ENCODE results near the gene SENP2.

SENP2 gene

DNA sequence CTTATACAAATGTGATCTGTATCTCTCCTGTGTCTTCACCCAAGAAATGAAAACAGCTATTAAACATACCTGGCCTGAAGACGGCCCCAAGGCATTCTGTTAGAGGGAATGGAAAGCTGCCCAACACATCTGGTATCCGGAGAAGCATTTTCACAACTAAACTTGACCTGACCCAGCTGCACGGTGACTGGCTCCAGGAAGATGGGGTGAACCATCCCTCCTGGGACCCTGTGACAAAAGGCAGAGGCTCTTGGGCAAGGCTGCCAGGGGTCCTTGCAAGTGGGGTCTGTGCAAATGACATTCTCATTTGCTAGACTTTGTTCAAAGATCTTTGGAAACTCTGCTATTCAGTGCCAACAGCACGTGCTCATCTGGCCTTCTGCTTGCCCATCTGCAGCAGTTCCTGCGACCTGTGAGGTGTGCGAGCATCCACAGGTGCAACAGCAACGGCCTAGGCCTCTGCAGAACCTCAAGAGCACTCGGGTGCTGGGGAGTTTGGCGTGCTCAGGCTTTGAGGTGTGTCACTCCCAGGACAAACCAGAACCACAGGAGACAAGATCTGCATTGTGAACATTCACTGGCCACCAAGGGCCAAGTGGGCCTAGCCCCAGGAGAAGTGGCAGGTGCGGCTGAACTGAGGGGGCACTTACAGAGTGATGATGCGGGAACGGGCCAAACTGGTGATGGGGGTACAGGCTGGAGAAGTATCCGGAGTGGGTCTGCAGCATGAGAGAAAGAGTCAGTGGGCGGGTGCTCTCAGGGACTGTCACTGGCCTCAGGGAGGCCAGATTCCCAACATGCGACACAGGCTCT, 71.8 kb downstream of the SENP2 start:
- Histone ChIP-seq H3K9me2 (replicated peaks; ENCODE audit: insufficient read depth, low read length) (no peaks in the 10 kb centered on the region), H3K27me3 (replicated peaks; ENCODE audit: insufficient read depth, low read length) (no peaks in the 10 kb centered on the region), H3K9me3 (replicated peaks; ENCODE audit: insufficient read depth, low read length) (no peaks in the 10 kb centered on the region), H3K27ac (ENCODE audit: low read length) (no peak overlapping the region), H3K36me3 (replicated peaks; ENCODE audit: insufficient read depth, low read length) (no peaks in the 10 kb centered on the region), H3K4me3 (ENCODE audit: low read length) (no peak overlapping the region), H2AFZ (ENCODE audit: low read length) (no peak overlapping the region), H3K9ac (ENCODE audit: low read length) (no peak overlapping the region), H3F3A (ENCODE audit: insufficient read depth, low read length) (no peaks in the 10 kb centered on the region), H3K4me2 (ENCODE audit: low read depth, low read length) (no peak overlapping the region), H3K4me1 (ENCODE audit: low read length) (peaks cover 4% of the 10 kb centered on the region; the same call in 1 of the 2 replicates), H4K20me1 (ENCODE audit: insufficient read depth, low read length) (no peaks in the 10 kb centered on the region), H3K79me2 (ENCODE audit: low read length) (no peaks in the 10 kb centered on the region)
- TF ChIP-seq, protein P1, sequence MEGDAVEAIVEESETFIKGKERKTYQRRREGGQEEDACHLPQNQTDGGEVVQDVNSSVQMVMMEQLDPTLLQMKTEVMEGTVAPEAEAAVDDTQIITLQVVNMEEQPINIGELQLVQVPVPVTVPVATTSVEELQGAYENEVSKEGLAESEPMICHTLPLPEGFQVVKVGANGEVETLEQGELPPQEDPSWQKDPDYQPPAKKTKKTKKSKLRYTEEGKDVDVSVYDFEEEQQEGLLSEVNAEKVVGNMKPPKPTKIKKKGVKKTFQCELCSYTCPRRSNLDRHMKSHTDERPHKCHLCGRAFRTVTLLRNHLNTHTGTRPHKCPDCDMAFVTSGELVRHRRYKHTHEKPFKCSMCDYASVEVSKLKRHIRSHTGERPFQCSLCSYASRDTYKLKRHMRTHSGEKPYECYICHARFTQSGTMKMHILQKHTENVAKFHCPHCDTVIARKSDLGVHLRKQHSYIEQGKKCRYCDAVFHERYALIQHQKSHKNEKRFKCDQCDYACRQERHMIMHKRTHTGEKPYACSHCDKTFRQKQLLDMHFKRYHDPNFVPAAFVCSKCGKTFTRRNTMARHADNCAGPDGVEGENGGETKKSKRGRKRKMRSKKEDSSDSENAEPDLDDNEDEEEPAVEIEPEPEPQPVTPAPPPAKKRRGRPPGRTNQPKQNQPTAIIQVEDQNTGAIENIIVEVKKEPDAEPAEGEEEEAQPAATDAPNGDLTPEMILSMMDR (IDR thresholded peaks at IDR 0.05; ENCODE audit: low read length) = no peak
- TF ChIP-seq EZH2 (optimal IDR thresholded peaks at IDR 0.05; ENCODE audit: low read depth, low read length) = no peak
- no peak for TF ChIP-seq EZH2phosphoT487 (IDR thresholded peaks at IDR 0.05; ENCODE audit: low read length)
- DNase-seq = no peak

DNA sequence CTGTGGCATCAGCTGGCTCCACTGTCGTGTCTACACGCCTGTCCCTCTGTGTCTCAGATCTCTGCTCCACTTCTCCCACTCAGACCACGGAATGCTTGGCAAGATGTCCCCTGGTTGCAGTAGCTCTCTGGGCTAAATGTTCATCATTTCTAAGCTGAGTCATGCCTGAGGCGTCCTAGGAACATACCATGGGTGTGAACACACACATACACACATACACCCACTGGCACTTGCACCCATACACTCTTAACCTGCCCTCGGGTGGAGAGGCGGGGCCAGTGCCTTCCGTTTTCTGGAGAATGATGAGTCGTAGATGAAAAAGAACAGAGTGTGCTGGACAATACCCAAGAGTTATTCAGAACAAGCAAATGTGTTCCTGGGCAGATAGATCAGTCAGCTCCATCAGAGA, 72.4 kb downstream of the SENP2 start:
- no peak overlapping the region for H2AFZ ChIP-seq (ENCODE audit: low read length)
- no peak overlapping the region for H3K27ac ChIP-seq (ENCODE audit: low read length)
- no peaks in the 10 kb centered on the region for H4K20me1 ChIP-seq (ENCODE audit: insufficient read depth, low read length)
- no peaks in the 10 kb centered on the region for H3K79me2 ChIP-seq (ENCODE audit: low read length)
- H3K9me2 ChIP-seq (replicated peaks; ENCODE audit: insufficient read depth, low read length) = no peaks in the 10 kb centered on the region
- no peak for DNase-seq
- no peak overlapping the region for H3K4me2 ChIP-seq (ENCODE audit: low read depth, low read length)
- H3K9ac ChIP-seq (ENCODE audit: low read length) = no peak overlapping the region
- peaks cover 4% of the 10 kb centered on the region; the same call in 1 of the 2 replicates for H3K4me1 ChIP-seq (ENCODE audit: low read length)
- no peaks in the 10 kb centered on the region for H3K36me3 ChIP-seq (replicated peaks; ENCODE audit: insufficient read depth, low read length)
- no peak overlapping the region for H3K4me3 ChIP-seq (ENCODE audit: low read length)
- no peaks in the 10 kb centered on the region for H3F3A ChIP-seq (ENCODE audit: insufficient read depth, low read length)
- TF ChIP-seq, protein P1 (IDR thresholded peaks at IDR 0.05; ENCODE audit: low read length) = no peak
- no peak for TF ChIP-seq EZH2phosphoT487 (IDR thresholded peaks at IDR 0.05; ENCODE audit: low read length)
- TF ChIP-seq EZH2 (optimal IDR thresholded peaks at IDR 0.05; ENCODE audit: low read depth, low read length) = no peak
- H3K9me3 ChIP-seq (replicated peaks; ENCODE audit: insufficient read depth, low read length) = no peaks in the 10 kb centered on the region
- no peaks in the 10 kb centered on the region for H3K27me3 ChIP-seq (replicated peaks; ENCODE audit: insufficient read depth, low read length)

GRCh38 chr3:185658943-185659342, 72.8 kb downstream of the SENP2 start:
- peaks cover 4% of the 10 kb centered on the region; the same call in 1 of the 2 replicates for H3K4me1 ChIP-seq (ENCODE audit: low read length)
- no peak overlapping the region for H3K4me3 ChIP-seq (ENCODE audit: low read length)
- no peaks in the 10 kb centered on the region for H3K36me3 ChIP-seq (replicated peaks; ENCODE audit: insufficient read depth, low read length)
- TF ChIP-seq EZH2 (optimal IDR thresholded peaks at IDR 0.05; ENCODE audit: low read depth, low read length) (no peak), EZH2phosphoT487 (IDR thresholded peaks at IDR 0.05; ENCODE audit: low read length) (no peak)
- TF ChIP-seq, protein P1 (IDR thresholded peaks at IDR 0.05; ENCODE audit: low read length) = no peak
- no peak overlapping the region for H3K27ac ChIP-seq (ENCODE audit: low read length)
- no peaks in the 10 kb centered on the region for H3K27me3 ChIP-seq (replicated peaks; ENCODE audit: insufficient read depth, low read length)
- H3K9ac ChIP-seq (ENCODE audit: low read length) = no peak overlapping the region
- H3K79me2 ChIP-seq (ENCODE audit: low read length) = no peaks in the 10 kb centered on the region
- H3F3A ChIP-seq (ENCODE audit: insufficient read depth, low read length) = no peaks in the 10 kb centered on the region
- H4K20me1 ChIP-seq (ENCODE audit: insufficient read depth, low read length) = no peaks in the 10 kb centered on the region
- DNase-seq = no peak
- no peaks in the 10 kb centered on the region for H3K9me2 ChIP-seq (replicated peaks; ENCODE audit: insufficient read depth, low read length)
- no peak overlapping the region for H3K4me2 ChIP-seq (ENCODE audit: low read depth, low read length)
- no peaks in the 10 kb centered on the region for H3K9me3 ChIP-seq (replicated peaks; ENCODE audit: insufficient read depth, low read length)
- H2AFZ ChIP-seq (ENCODE audit: low read length) = no peak overlapping the region
